ENCODE measurements around the gene FIBP.
A peak's percentile ranks its signal among the peaks of the same experiment; 100 is the strongest.

Gene FIBP

DNA sequence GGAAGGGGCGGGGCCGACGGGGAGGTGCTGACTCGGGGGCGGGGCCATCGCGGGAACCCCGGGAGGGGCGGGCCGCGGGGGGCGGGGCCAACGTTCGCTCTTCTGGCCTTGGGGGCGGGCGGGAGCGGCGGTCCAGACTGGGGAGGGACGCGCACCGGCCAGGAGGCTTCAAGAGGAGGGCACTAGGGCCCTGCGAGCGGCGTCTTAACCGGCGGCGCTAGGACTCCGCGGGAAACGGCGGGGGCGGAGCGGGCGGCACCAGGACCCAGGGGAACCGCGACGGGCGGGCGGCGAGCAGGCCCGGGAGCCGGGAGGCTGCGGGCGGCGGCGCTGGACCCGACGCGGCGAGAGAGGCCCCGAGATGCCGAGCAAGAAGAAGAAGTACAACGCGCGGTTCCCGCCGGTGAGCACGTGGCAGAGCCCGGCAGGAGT, 30.9 kb upstream of the FIBP start, which contains the start of gene DRAP1:
DRAP1 (plus strand) TSS at position 286 of the 432 bp plus-strand sequence; CDS start at position 362, 76 bp downstream.
- peak; percentile 87 for ATAC-seq (ENCODE audit: low read depth)
- Mint-ChIP-seq H3K4me1 (peaks cover 24% of the 10 kb centered on the region), H3K36me3 (peaks cover 11% of the 10 kb centered on the region), H3K4me3 (peak within 1 kb of the TSS; percentile 96), H3K27ac (peak within 1 kb of the TSS; percentile 86), H3K27me3 (no peaks in the 10 kb centered on the region), H3K9me3 (no peaks in the 10 kb centered on the region)
- DNase-seq (ENCODE audit: low spot score in 2 of 2): peak; percentile 93 to 96

DNA sequence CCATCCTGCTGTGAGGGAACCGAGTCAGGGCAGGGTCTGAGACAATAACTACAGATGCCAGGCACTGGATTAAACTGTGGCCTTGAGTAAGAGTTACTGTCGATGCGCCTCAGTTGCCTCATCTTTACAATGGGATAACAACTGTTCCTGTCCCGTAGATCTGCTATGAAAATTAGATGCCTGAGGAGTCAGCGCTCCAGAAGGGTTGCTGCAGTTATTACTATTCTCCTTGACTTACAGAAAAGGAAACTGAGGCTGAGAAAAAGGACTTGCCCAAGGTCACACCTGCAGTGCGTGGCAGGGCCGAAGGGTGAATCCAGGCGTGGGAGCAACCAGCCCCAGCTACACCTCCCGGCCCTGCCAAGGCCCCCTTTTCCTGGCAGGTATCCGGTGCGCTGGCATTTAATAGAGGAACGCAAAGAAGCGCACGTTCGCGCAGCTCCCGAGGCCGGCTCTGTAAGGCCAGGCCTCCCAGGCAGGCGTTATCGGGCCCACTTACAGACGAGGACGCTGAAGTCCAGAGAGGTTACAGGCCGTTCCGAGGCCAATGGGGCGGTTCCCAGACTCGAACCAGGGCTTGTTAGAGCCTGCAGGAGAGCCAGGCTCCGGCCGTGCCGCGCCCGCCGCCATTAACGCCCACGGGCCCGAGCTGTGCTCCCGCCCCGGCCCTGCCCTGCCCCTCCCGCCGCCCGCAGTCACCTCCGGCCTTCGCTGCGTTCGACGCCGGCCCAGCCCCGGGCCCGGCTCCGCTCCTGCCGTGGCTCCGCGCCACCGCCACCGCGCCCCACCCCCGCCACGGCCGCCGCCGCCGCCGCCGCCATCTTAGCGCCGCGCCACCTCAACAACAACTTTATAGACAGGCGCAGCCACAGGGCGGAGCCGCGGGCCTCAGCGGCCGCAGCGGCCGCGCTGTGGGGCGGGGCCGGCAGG, 30.2 kb upstream of the FIBP start, which contains the start of gene C11orf68:
C11orf68 (minus strand) TSS at position 852 of the 930 bp plus-strand sequence; CDS start at position 821, 31 bp downstream.
- ATAC-seq (ENCODE audit: low read depth): peak; percentile 70
- no peaks in the 10 kb centered on the region for H3K9me3 Mint-ChIP-seq
- H3K36me3 Mint-ChIP-seq: peaks cover 11% of the 10 kb centered on the region
- no peak for DNase-seq (ENCODE audit: low spot score in 2 of 2)
- peak within 1 kb of the TSS; percentile 86 for H3K27ac Mint-ChIP-seq
- H3K4me1 Mint-ChIP-seq: peaks cover 24% of the 10 kb centered on the region
- peak within 1 kb of the TSS; percentile 96 for H3K4me3 Mint-ChIP-seq
- no peaks in the 10 kb centered on the region for H3K27me3 Mint-ChIP-seq

DNA sequence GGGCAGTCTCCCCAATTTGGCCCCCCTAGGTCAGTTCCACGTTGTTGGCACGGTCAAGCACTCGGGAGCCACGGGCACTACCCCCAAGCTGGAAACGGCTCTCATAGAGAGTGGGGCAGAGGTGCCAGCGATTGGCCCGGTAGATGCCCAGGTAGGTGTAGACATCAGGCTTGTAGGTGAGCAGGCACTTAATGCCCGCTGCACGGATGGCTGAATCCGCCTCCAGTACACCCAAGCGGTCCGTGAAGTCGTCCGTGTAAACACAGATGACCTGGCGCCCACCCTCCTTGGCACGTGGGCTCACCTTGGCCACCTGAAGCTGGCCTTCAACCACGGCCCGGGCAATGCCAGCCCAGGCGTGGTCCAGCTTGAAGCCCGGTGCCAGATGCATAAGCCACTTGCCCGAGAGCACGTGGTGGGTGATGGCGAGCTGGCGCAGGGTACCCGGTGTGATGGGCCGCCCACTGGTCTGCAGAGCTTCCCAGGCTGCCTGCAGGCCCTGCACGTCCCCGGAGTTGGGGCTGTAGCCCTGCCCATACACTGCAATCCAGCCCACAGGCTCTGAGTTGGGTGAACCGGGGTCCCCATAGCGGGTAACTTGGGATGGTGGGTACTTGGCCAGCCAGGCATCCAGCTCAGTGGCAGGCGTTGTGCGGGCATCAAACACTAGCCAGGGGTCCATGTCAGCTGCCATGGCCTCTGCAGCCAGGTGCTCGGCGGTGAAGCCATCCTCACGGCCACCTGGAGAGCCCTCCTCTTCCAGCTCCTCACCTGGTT, 29.4 kb upstream of the FIBP start:
- no peak for ATAC-seq (ENCODE audit: low read depth)
- Mint-ChIP-seq H3K4me1 (peaks cover 24% of the 10 kb centered on the region), H3K36me3 (peaks cover 8% of the 10 kb centered on the region), H3K27ac (no peak overlapping the region), H3K9me3 (no peaks in the 10 kb centered on the region), H3K27me3 (no peaks in the 10 kb centered on the region), H3K4me3 (peak overlapping the region; percentile 86)
- no peak for DNase-seq (ENCODE audit: low spot score in 2 of 2)

DNA sequence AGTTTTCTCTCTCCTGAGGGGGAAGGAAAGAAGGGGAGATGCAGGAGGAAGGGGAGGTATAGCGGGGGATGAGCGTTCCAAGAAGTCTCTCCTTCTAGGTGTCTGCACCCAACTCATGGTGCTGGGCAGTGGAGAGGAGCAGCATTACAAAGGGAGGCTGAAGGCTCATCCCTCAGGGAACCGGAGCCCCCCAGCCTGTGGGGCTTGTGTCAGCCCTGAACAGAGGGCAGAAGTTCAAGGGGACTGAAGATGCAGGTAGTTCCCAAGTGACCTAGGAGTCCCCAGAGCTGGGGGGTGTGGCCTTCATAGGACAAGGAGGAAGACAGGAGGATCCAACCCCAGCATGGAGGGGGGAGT, 28.8 kb upstream of the FIBP start:
- peaks cover 23% of the 10 kb centered on the region for H3K4me1 Mint-ChIP-seq
- H3K9me3 Mint-ChIP-seq: no peaks in the 10 kb centered on the region
- no peak for DNase-seq (ENCODE audit: low spot score in 2 of 2)
- H3K4me3 Mint-ChIP-seq: peak overlapping the region; percentile 86
- peaks cover 5% of the 10 kb centered on the region for H3K36me3 Mint-ChIP-seq
- H3K27ac Mint-ChIP-seq: no peak overlapping the region
- H3K27me3 Mint-ChIP-seq: no peaks in the 10 kb centered on the region
- ATAC-seq (ENCODE audit: low read depth): no peak

DNA sequence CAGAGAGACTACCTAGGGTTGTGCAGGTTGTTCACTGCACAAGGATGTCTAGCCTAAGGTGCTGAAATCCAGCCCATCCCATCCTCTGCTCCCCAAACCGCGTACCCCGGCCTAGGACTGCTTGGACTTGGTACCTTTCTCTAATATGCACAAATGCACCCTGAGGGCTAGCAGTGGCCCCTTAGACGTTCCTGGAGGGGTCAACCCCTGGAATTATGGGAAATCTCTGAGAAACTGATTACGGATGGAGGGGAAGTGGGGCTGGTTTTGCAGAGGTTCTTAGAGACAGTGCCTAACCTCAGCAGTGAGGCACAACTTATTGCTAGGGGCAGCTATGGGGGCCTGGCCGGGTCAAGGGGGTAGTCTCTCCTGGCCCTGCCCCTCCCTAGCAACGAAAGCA, 28.1 kb upstream of the FIBP start:
- no peak overlapping the region for H3K27ac Mint-ChIP-seq

DNA sequence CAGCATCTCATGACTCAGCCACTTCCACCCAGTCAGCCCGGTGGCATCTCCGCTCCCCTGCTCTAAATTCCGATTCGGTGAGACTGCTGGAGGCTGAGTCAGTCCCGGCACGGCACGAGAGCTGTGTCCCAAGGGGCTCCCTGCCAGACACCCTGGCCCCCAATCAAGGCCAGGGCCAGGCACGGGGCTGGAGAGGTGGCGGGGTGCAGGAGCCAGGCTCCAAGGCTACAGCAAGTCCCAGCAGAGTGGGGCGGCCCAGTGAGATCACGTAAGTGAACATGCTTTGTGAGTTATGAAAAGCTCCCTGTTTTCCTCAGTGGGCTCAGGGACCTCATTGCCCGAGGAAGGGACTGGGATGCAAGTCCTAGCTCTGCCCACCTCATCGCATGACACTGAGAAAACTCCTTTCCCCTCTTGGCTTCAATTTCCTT, 27.6 kb upstream of the FIBP start:
- peaks cover 4% of the 10 kb centered on the region for H3K36me3 Mint-ChIP-seq
- H3K27ac Mint-ChIP-seq: no peak overlapping the region
- ATAC-seq (ENCODE audit: low read depth): no peak
- H3K4me1 Mint-ChIP-seq: peaks cover 25% of the 10 kb centered on the region
- DNase-seq (ENCODE audit: low spot score in 2 of 2): no peak
- H3K27me3 Mint-ChIP-seq: peaks cover 3% of the 10 kb centered on the region
- no peak overlapping the region for H3K4me3 Mint-ChIP-seq
- H3K9me3 Mint-ChIP-seq: no peaks in the 10 kb centered on the region

More for the DNA sequence above, 28.1 kb upstream of the FIBP start:
- ATAC-seq (ENCODE audit: low read depth) (no peak), DNase-seq (ENCODE audit: low spot score in 2 of 2) (no peak)
- Mint-ChIP-seq H3K4me1 (peaks cover 25% of the 10 kb centered on the region), H3K4me3 (peak overlapping the region; percentile 86), H3K9me3 (no peaks in the 10 kb centered on the region), H3K36me3 (peaks cover 4% of the 10 kb centered on the region), H3K27me3 (peaks cover 3% of the 10 kb centered on the region)

DNA sequence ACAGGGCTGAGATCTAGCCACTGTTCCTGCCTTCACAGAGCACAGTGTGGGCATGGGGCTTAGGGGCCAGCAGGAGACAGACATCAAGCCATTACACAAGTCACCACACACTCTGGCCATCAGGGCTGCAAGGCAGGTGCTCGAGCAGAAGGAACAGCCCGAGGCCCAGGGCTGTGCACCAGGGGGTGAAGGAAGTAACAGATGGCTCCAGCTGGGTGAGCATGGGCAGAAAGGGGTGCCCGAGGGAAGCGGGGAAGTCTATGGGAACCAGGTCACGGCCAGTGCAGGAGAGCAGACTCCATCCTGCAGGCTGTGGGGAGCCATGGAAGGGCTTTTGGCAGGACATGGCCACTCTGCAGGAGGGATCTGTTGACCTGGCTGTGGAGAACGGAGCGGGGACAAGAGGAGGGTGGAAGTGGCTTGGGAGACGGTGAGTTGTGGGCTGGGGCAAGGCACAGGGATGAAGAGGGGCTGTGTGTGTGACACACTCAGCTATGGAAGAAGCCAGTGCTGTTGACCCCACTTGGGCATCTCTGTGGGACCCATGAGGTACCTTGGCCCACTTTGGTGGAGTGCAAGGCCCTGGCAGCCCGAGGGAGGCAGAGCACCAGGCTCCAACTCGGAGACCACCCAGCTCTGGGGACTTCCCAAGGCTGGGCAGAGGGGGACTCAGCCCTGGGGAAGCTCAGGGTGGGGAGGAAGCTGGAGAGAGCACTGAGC, 27.0 kb upstream of the FIBP start:
- no peak overlapping the region for H3K27ac Mint-ChIP-seq
- peaks cover 3% of the 10 kb centered on the region for H3K27me3 Mint-ChIP-seq
- DNase-seq (ENCODE audit: low spot score in 2 of 2): no peak
- peaks cover 25% of the 10 kb centered on the region for H3K4me1 Mint-ChIP-seq
- no peak for ATAC-seq (ENCODE audit: low read depth)
- H3K9me3 Mint-ChIP-seq: no peaks in the 10 kb centered on the region
- no peak overlapping the region for H3K4me3 Mint-ChIP-seq
- H3K36me3 Mint-ChIP-seq: peaks cover 4% of the 10 kb centered on the region

DNA sequence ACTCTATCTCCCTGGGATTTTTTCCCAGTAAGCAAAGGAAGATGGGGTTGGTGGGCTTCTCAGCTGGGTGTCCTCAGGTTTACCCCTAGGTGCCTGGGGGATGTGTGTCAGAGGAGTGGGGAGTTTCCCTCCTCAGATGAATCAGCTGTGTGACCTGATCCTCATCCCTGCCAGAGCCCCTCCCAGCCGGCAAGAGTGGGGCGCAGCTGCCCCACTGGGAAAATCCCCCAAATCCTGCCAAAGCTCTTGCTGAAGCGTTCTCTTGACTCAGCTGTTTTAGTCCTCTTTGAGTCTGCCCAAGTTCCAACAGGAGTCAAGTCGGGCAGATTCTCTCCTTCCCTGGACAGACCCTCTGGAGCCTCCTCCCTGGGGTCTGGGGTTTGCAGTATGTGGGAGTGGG, 24.6 kb upstream of the FIBP start:
- peaks cover 25% of the 10 kb centered on the region for H3K4me1 Mint-ChIP-seq
- no peaks in the 10 kb centered on the region for H3K9me3 Mint-ChIP-seq
- ATAC-seq (ENCODE audit: low read depth) (no peak), DNase-seq (ENCODE audit: low spot score in 2 of 2) (no peak)
- no peak overlapping the region for H3K27ac Mint-ChIP-seq
- peaks cover 4% of the 10 kb centered on the region for H3K36me3 Mint-ChIP-seq
- H3K27me3 Mint-ChIP-seq: peaks cover 12% of the 10 kb centered on the region
- no peak overlapping the region for H3K4me3 Mint-ChIP-seq

DNA sequence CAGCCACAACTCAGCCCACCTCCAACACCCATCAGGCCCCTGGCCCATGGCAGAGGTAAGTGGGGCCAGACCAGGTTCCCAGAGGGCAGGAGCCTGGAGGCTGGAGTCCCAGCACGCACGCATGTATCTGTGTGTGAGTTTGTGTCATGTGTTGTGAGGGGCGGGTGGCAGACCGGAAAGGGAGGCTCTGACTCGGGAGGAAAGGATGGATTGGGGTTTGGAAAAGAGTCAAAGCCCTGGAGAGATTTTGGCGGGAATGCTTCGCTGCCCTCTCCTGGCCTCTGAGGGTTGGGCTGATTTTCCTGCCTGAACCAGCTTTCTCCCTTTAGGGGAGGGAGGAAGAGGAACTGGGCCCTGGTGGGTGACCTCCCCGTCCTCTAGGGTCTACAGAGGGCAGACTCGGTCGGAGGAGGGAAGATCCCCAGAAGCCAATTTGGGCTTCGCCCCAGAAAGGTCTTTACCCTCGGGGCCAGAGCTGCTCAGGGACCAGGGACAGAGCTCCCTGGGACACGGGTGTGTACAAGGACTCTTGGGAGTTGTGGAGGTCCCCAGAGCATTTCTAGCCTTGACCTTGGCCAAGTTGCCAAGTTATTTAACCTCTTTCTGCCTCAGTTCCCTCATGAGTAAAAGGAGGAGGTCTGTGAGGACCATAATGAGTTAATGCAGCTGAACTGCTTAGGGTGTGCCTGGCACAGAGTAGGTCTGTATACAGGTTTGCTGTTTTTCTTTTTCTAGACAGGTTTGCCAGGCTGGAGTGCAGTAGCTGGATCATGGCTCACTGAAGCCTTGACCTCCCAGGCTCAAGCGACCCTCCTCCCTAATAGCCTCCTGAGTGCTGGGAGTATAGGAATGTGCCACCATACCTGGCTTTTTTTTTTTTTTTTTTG, 23.7 kb upstream of the FIBP start:
- H3K27me3 Mint-ChIP-seq: peaks cover 13% of the 10 kb centered on the region
- no peaks in the 10 kb centered on the region for H3K9me3 Mint-ChIP-seq
- H3K36me3 Mint-ChIP-seq: peaks cover 1% of the 10 kb centered on the region
- H3K4me3 Mint-ChIP-seq: no peak overlapping the region
- no peak for DNase-seq (ENCODE audit: low spot score in 2 of 2)
- H3K27ac Mint-ChIP-seq: no peak overlapping the region
- ATAC-seq (ENCODE audit: low read depth): no peak
- peaks cover 22% of the 10 kb centered on the region for H3K4me1 Mint-ChIP-seq

DNA sequence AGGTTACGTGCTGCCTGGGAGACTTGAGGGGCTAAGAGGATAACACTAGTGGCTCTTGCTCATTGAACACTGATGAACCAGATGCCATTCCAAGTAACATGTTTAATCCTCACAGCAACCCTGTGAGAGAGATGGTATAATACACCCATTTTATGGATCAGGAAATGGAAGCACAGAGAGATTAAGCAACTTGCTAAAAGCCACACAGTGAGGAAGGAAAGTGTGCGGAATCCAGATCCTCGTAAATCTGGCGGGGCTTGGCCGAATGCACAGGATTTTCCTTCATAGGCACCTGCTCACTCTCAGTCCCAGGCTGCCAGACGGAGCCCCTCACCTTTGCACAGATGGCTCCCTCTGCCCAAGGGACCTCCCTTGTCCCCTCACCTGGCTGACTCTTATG, 19.6 kb upstream of the FIBP start:
- ATAC-seq (ENCODE audit: low read depth): no peak
- Mint-ChIP-seq H3K27ac (no peak overlapping the region), H3K36me3 (no peaks in the 10 kb centered on the region), H3K9me3 (no peaks in the 10 kb centered on the region), H3K4me1 (peaks cover 5% of the 10 kb centered on the region), H3K27me3 (peaks cover 20% of the 10 kb centered on the region), H3K4me3 (no peak overlapping the region)
- DNase-seq (ENCODE audit: low spot score in 2 of 2): no peak

DNA sequence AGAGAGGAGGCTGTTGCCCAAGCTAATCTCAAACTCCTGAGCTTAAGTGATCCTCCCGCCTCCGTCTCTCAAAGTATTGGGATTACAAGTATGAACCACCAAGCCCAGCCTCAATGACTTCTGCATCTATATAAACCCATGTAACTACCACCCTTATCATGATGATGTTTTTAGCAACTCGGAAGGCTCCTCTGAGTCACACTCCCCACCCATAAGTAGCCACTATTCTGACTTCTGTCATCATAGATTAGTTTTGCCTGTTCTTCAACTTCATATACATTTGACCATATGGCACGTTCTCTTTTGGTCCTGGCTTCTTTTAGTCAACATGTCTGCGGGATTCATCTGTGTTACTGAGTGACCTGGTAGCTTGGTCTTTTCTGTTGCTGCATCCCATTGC, 18.3 kb upstream of the FIBP start:
- Mint-ChIP-seq H3K27ac (no peak overlapping the region), H3K4me3 (no peak overlapping the region), H3K4me1 (peaks cover 4% of the 10 kb centered on the region), H3K36me3 (no peaks in the 10 kb centered on the region), H3K9me3 (no peaks in the 10 kb centered on the region), H3K27me3 (peaks cover 21% of the 10 kb centered on the region)
- no peak for ATAC-seq (ENCODE audit: low read depth)
- no peak for DNase-seq (ENCODE audit: low spot score in 2 of 2)

DNA sequence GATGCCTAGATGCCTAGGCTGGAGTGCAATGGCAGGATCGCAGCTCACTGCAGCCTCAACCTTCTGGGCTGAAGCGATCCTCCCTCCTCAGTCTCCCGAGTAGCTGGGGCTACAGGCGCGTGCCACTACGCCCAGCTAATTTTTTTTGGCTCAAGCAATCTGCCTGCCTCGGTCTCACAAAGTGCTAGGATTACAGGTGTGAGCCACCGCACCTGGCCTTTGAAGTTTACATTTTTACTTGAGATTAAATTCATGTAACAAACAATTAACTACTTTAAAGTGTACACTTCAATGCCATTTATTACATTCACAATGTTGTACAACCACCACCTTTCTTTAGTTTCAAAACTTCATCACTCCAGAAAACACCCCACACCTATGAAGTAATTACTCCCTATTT, 15.4 kb upstream of the FIBP start:
- Mint-ChIP-seq H3K36me3 (no peaks in the 10 kb centered on the region), H3K4me3 (no peak overlapping the region), H3K27ac (no peak overlapping the region), H3K9me3 (no peaks in the 10 kb centered on the region), H3K27me3 (peaks cover 14% of the 10 kb centered on the region), H3K4me1 (peaks cover 2% of the 10 kb centered on the region)
- ATAC-seq (ENCODE audit: low read depth) (no peak), DNase-seq (ENCODE audit: low spot score in 2 of 2) (no peak)

DNA sequence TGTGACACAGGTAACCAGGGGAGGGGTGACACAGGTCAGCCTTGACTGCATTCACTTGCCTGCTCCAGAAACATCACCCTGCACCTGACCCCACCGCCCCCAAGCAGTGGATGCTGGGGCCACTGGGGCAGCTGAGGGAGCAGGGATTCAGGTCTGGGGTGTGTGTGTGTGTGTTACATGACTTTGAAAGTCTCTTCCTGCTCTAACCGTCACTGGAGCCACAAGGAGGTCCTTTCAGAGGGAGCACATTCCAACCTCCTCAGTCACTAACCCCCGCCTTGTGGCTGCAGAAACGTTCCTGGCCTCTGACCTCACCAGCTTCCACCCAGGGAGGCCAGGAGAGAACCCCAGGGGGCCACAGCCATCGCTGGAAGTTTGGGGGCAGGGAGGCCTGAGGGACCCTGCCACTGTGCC, 14.8 kb upstream of the FIBP start:
- Mint-ChIP-seq H3K27ac (no peak overlapping the region), H3K4me1 (peaks cover 2% of the 10 kb centered on the region), H3K9me3 (no peaks in the 10 kb centered on the region), H3K36me3 (no peaks in the 10 kb centered on the region), H3K27me3 (peaks cover 12% of the 10 kb centered on the region), H3K4me3 (no peak overlapping the region)
- DNase-seq (ENCODE audit: low spot score in 2 of 2): no peak
- ATAC-seq (ENCODE audit: low read depth): no peak
